Stimulated activated CD8-positive, alpha-beta memory T cell treated with anti-CD3 and anti-CD28 coated beads, Interleukin-4, amount 100 ng/mL, for 1 hour (primary cell): ENCODE measurements around the gene KIF5A.

Experiments
- DNase-seq, 2 donors: peaks; one replicate each; pipeline ENCODE4 v3.0.0-alpha.2; 2020; ENCODE audit warnings: low read depth in 2 of 2, low spot score in 1 of 2

The KIF5A gene

GRCh38 chr12:57534991-57535543, 14.8 kb upstream of the KIF5A start:
- DNase-seq: no peak

GRCh38 chr12:57535764-57536596, 13.9 kb upstream of the KIF5A start:
- no peak for DNase-seq

DNA sequence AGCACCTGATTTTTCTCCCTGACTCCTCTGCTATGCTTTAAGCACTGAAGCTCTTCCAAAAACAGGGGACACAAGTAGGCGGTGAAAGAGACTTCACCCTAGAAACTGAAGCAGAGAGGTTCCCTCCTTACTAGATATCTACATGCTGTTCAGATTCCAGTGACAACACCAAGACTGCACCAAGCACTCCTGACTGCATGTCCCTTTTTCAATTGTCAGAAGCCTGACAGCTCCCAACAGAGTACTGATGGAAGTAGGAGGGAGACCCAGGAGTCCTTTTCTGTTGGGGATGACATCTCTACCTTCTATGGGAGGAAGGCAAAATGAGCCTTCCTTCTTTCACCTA, 13.3 kb upstream of the KIF5A start:
- DNase-seq: no peak

- no peak for DNase-seq
Measured at GRCh38 chr12:57539134-57539768, 10.6 kb upstream of the KIF5A start.

DNA sequence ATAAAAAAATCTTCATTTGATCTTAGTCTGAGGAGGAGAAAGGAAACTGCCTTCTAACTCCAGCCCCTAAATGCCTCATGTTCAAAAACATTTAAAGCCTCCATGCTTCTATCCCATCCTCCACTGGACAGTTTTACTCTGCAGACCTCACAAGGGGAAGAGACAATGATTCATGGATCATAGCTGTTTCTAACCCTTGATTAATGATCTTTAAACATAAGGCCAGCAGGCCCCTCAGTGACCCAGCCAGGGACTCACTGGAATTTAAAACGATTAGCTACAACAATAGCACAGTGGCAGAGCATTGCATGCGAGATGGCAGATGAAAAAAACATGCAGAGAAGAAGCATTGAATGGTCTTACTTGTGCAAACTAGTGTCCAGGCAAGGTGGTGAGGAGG, 8.8 kb upstream of the KIF5A start:
- DNase-seq: no peak

- no peak for DNase-seq
Measured at GRCh38 chr12:57541717-57542116, 8.1 kb upstream of the KIF5A start.

GRCh38 chr12:57543581-57543980, 6.3 kb upstream of the KIF5A start:
- no peak for DNase-seq

- DNase-seq: no peak
Measured at GRCh38 chr12:57545809-57546437, 3.9 kb upstream of the KIF5A start.

DNA sequence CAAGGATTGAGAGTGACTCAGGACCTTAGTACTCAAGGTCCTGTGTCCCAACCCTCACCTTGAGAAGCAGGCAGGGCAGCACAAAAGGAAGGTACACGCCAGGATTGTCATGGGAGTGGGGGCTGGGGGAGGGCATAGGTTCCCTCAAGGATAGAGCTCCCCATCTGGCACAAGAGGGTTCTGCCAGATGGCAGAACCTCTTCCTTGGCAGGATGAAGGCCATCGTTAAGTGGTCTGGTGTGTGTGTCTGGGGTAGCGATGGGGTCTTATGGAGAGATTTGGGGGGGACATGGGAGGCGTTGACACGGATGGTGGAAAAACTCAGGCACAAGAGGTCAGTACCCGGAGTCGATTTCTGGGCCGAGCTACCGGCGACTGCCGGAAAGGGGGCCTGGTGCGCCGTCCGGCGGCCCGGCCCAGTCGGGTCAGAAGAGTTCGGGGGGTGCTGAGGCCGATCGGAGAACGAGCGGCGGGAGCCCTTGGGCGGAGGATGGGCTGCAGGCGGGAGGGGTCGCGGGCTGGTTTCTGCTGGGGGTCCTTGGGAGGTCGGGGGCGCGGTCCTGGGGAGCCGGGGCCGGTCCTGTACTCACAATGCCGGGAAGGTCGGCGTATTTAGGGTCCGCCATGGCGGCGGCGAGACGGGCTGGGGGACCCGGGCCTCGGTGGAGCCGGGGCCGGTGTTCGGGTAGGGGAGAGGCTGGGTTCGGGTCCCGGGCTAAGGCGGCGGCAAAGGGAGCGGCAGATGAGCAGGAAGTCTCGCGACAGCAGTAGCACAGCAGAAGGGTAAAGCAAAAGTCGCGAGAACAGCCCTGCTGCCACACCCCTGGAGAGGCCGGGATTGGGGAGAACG, 3.2 kb upstream of the KIF5A start, which contains the start of gene DCTN2:
TSS of gene DCTN2 (minus strand) at position 755 of the 850 bp plus-strand sequence. CDS start at position 626, 129 bp downstream.
- peak; percentile 53 to 74 for DNase-seq

DNA sequence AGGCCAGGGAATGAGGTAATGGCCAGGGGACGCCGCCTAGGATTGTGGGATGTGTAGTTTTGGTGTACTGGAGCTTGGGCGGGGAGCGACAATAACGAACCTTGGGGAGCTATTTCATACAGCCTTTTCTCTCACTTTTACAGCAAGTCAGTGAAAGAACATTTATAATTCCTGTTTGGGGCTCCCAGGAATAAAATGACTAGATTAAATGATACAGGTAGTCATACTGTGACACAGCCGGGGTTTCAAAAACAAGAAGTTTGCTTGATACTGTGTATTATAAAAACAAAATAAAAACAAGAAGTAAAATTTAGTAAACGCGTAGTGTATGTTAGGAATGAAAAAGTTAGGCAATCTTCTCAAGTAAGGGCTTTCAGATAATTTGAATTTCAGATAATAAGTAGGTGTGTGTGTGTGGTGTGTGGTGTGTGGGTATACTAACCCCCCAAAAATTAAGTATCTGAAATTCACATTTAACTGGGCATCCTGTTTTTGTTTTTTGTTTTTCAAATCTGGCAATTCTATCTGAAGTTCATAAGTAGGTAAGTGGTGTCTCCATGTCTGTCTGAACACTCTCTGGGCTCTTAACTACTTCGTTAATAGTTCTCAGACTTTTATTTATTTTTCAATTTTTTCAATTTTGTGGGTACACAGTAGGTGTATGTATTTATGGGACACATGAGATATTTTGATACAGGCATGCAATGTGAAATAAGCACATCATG, 2.4 kb upstream of the KIF5A start:
- no peak for DNase-seq

GRCh38 chr12:57548013-57548315, 1.9 kb upstream of the KIF5A start:
- no peak for DNase-seq

DNA sequence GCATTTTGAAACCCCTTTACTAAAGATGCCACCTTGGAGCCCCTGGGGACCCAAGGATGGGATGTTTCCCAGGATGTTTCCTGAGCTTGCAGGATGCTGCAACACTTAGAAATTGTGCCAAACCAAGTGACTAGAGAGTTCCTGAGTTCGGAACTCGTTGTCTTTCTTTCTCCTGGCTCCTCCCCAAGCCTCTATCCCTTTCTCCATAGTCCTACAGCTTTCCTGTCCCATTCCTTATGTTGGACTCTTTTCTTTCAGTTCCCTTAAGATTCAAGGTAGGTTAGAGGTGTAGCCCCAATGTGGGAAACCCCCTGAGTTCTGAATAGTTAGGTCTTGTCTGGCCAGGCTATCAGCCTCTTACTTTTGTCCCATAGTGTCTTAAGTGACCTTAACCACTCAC, 1.4 kb upstream of the KIF5A start:
- DNase-seq: no peak

DNA sequence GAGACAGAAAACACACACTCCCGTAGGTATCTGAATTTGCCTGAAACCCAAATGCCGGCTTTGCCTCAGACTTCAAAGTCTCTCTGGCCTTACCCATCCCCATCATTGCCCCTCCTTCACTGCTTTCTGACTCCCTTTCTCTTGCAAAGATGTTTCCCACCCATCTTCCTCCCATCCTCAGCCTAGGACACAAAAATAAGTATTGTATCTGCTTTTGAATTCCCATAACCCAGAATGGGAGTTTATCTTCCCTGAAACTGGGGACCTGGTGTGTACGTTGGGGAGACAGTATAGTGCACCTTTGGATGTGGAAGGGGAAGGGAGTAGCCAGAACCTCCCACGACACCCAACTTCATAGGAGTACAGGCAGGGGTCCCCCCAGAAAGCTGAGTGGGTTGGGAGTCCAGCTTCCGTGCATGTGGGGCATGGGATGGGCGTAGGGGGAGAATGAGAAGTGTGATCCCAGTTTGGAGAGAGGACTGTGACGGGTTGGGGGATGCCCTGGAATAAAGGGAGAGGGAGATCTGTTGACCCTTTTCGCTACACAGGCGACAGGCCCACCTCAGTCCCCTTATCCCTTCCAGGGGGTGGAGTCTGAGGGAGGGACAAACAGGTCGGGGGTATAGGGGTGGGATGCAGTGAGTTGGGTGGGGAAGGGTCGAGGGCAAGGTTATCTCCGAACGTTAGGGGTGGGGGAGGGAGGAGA, 488 bp upstream of the KIF5A start:
- DNase-seq: no peak

GRCh38 chr12:57550641-57551549, 1.1 kb downstream of the KIF5A start:
- DNase-seq: no peak

DNA sequence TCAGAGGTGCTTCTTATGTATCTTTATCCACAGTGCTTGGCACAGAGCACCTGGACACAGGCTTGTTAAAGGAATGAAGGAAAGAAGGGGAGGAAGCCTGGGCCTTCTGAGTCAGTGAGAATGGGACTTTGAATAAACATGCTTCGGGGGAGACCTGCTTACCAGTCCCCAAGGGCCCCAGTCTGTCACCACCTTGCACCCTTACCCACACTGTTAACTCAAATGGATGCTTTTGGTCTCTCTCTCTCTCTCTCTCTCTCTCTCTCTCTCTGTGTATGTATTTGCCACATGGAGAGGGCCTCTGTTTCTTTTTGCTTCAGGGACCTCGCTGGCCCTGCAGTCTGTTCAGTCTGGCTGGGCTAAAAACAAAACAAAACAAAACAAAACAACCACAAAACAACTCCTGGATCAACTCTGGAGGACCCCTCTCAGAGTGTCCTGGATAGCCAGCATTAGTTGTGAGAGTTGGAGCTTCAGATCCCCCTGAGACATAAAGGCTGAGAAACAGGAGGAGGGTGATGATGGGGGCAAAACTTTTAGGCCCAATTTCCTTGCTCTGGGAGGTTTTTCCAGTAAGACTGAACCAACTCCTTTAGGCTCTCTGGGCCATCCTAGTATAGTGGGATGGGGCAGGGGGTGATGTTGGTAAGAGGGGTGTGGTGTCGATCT, 1.9 kb downstream of the KIF5A start:
- no peak for DNase-seq

DNA sequence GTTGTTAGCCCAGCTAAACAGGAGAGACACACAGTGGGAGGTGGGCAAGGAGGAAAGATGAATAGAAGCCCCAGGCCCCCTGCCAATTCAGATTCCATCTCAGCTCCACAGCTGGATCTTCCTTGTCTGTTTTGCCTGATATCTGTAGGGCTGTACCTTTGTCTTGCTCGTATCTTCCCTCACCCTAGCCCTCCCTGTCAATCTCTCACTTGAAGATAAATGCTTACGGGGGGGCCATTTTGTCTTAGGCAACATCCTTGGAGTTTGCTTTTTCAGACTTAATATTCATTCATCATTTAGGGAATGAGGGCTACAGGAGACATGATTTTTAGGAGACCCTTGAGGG, 2.4 kb downstream of the KIF5A start:
- no peak for DNase-seq

GRCh38 chr12:57552835-57553313, 3.0 kb downstream of the KIF5A start:
- no peak for DNase-seq
